ENCODE results near the gene CFAP92.

CFAP92 gene

GRCh38 chr3:129025108-129025507, 31.2 kb upstream of the CFAP92 start:
- no peak for DNase-seq

GRCh38 chr3:129023909-129024308, 30.0 kb upstream of the CFAP92 start:
- DNase-seq = no peak

- no peak for DNase-seq
These were observed 29.1 kb upstream of the CFAP92 start for GRCh38 chr3:129023008-129023358.

GRCh38 chr3:129022114-129023007, 28.5 kb upstream of the CFAP92 start:
- DNase-seq = no peak

GRCh38 chr3:129021140-129021551, 27.3 kb upstream of the CFAP92 start:
- DNase-seq = no peak

- no peak for DNase-seq
These were observed 26.8 kb upstream of the CFAP92 start for GRCh38 chr3:129020691-129021090.

- no peak for DNase-seq
These were observed 25.4 kb upstream of the CFAP92 start for GRCh38 chr3:129019266-129019665.

GRCh38 chr3:129018751-129019150, 24.9 kb upstream of the CFAP92 start:
- no peak for DNase-seq

- DNase-seq = no peak
These were observed 24.4 kb upstream of the CFAP92 start for GRCh38 chr3:129018271-129018670.

- no peak for DNase-seq
These were observed 23.6 kb upstream of the CFAP92 start for GRCh38 chr3:129017484-129017899.

GRCh38 chr3:129016720-129017483, 23.0 kb upstream of the CFAP92 start:
- DNase-seq = no peak

GRCh38 chr3:129016356-129016719, 22.5 kb upstream of the CFAP92 start:
- no peak for DNase-seq

GRCh38 chr3:129015388-129016105, 21.7 kb upstream of the CFAP92 start:
- no peak for DNase-seq

- no peak for DNase-seq
These were observed 21.0 kb upstream of the CFAP92 start for GRCh38 chr3:129014793-129015345.

GRCh38 chr3:129014148-129014547, 20.3 kb upstream of the CFAP92 start:
- no peak for DNase-seq

GRCh38 chr3:129013491-129013891, 19.6 kb upstream of the CFAP92 start:
- peak in 1 of 2 experiments; percentile 7 for DNase-seq

- no peak for DNase-seq
These were observed 16.6 kb upstream of the CFAP92 start for GRCh38 chr3:129010310-129010956.

GRCh38 chr3:129009266-129009665, 15.4 kb upstream of the CFAP92 start:
- no peak for DNase-seq

GRCh38 chr3:129007792-129008191, 13.9 kb upstream of the CFAP92 start:
- DNase-seq = no peak

- no peak for DNase-seq
These were observed 13.0 kb upstream of the CFAP92 start for GRCh38 chr3:129006864-129007263.

- no peak for DNase-seq
These were observed 11.8 kb upstream of the CFAP92 start for GRCh38 chr3:129005526-129006303.
